HepG2 (cell line): ENCODE measurements around the gene SFXN1.

ENCODE experiments used
- ASH2L ChIP-seq: fragments of 300-600, 200-600 bp; sonication (generic); IDR thresholded peaks from 2 replicates; pipeline ENCODE4 v1.7.0; 2017; ENCODE audit warnings: low read depth, mild to moderate bottlenecking, moderate library complexity, mixed read lengths, low read length; ENCODE audit not compliant: insufficient read length
- TF ChIP-seq, protein P1 (sequence below): sonication (generic); formaldehyde crosslinking; IDR thresholded peaks from 2 replicates; pipeline ENCODE4 v1.4.0; 2020; ENCODE audit warnings: mild to moderate bottlenecking, missing genetic modification reagents

- TF ChIP-seq ASH2L: no peak
- TF ChIP-seq, protein P1, sequence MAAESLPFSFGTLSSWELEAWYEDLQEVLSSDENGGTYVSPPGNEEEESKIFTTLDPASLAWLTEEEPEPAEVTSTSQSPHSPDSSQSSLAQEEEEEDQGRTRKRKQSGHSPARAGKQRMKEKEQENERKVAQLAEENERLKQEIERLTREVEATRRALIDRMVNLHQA (CRISPR knock-in tag): no peak
These were observed 44.9 kb downstream of the SFXN1 start for GRCh38 chr5:175523292-175523691.
